Measurements from ENCODE around the gene SH3PXD2B.

DNA sequence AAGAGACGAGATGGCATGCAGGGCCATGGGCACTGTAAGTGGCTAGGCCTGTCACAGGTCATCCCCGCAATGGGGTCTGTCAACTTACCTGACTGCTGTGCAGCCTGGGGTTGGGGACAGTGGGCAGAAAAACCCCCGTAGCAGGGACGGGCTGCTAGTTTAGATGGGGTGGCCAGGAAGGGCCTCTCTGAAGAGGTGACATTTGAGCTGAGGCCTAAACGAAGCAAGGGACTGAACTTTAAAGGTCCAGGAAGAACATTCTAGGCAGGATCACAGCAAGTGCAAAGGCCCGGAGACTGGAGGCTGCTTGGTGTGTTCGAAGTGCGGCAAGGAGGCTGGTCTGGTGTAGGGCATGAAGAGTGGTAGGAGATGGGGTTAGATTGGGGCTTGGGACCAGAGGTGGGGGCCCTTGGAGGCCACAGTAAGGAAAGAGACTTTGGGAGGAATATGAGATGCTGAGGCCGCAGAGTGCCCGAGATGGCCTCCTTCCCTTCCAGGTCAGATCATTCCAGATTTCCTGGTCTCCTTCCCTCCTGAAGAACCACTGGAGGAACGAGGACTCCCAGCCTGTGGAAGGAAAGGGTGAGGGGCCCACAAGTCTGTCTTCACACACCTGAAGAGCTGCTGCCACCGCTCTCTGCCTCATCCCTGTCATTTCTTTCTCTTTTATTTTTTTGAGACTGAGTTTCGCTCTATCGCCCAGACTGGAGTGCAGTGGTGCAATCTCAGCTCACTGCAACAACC is 37.9 kb upstream of the SH3PXD2B start:
- TF ChIP-seq, protein P1, sequence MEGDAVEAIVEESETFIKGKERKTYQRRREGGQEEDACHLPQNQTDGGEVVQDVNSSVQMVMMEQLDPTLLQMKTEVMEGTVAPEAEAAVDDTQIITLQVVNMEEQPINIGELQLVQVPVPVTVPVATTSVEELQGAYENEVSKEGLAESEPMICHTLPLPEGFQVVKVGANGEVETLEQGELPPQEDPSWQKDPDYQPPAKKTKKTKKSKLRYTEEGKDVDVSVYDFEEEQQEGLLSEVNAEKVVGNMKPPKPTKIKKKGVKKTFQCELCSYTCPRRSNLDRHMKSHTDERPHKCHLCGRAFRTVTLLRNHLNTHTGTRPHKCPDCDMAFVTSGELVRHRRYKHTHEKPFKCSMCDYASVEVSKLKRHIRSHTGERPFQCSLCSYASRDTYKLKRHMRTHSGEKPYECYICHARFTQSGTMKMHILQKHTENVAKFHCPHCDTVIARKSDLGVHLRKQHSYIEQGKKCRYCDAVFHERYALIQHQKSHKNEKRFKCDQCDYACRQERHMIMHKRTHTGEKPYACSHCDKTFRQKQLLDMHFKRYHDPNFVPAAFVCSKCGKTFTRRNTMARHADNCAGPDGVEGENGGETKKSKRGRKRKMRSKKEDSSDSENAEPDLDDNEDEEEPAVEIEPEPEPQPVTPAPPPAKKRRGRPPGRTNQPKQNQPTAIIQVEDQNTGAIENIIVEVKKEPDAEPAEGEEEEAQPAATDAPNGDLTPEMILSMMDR (IDR thresholded peaks at IDR 0.05) = no peak
- TF ChIP-seq, protein P2, sequence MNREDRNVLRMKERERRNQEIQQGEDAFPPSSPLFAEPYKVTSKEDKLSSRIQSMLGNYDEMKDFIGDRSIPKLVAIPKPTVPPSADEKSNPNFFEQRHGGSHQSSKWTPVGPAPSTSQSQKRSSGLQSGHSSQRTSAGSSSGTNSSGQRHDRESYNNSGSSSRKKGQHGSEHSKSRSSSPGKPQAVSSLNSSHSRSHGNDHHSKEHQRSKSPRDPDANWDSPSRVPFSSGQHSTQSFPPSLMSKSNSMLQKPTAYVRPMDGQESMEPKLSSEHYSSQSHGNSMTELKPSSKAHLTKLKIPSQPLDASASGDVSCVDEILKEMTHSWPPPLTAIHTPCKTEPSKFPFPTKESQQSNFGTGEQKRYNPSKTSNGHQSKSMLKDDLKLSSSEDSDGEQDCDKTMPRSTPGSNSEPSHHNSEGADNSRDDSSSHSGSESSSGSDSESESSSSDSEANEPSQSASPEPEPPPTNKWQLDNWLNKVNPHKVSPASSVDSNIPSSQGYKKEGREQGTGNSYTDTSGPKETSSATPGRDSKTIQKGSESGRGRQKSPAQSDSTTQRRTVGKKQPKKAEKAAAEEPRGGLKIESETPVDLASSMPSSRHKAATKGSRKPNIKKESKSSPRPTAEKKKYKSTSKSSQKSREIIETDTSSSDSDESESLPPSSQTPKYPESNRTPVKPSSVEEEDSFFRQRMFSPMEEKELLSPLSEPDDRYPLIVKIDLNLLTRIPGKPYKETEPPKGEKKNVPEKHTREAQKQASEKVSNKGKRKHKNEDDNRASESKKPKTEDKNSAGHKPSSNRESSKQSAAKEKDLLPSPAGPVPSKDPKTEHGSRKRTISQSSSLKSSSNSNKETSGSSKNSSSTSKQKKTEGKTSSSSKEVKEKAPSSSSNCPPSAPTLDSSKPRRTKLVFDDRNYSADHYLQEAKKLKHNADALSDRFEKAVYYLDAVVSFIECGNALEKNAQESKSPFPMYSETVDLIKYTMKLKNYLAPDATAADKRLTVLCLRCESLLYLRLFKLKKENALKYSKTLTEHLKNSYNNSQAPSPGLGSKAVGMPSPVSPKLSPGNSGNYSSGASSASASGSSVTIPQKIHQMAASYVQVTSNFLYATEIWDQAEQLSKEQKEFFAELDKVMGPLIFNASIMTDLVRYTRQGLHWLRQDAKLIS (CRISPR knock-in tag; IDR thresholded peaks at IDR 0.05; ENCODE audit: borderline replicate concordance) = no peak
- TF ChIP-seq, protein P3, sequence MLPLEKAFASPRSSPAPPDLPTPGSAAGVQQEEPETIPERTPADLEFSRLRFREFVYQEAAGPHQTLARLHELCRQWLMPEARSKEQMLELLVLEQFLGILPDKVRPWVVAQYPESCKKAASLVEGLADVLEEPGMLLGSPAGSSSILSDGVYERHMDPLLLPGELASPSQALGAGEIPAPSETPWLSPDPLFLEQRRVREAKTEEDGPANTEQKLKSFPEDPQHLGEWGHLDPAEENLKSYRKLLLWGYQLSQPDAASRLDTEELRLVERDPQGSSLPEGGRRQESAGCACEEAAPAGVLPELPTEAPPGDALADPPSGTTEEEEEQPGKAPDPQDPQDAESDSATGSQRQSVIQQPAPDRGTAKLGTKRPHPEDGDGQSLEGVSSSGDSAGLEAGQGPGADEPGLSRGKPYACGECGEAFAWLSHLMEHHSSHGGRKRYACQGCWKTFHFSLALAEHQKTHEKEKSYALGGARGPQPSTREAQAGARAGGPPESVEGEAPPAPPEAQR (CRISPR knock-in tag; IDR thresholded peaks at IDR 0.05) = no peak
- TF ChIP-seq SP1 (CRISPR knock-in tag; conservative IDR thresholded peaks at IDR 0.05) (no peak), CREB1 (CRISPR knock-in tag; IDR thresholded peaks at IDR 0.05) (no peak), SMAD4 (CRISPR knock-in tag; IDR thresholded peaks at IDR 0.05) (no peak), TP53 (CRISPR knock-in tag; IDR thresholded peaks at IDR 0.05) (no peak), ZNF671 (CRISPR knock-in tag; IDR thresholded peaks at IDR 0.05) (no peak), NR2C2 (CRISPR knock-in tag; IDR thresholded peaks at IDR 0.05) (no peak)
- TF ChIP-seq, protein P4, sequence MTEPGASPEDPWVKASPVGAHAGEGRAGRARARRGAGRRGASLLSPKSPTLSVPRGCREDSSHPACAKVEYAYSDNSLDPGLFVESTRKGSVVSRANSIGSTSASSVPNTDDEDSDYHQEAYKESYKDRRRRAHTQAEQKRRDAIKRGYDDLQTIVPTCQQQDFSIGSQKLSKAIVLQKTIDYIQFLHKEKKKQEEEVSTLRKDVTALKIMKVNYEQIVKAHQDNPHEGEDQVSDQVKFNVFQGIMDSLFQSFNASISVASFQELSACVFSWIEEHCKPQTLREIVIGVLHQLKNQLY (CRISPR knock-in tag; IDR thresholded peaks at IDR 0.05) = no peak
- TF ChIP-seq, protein P5, sequence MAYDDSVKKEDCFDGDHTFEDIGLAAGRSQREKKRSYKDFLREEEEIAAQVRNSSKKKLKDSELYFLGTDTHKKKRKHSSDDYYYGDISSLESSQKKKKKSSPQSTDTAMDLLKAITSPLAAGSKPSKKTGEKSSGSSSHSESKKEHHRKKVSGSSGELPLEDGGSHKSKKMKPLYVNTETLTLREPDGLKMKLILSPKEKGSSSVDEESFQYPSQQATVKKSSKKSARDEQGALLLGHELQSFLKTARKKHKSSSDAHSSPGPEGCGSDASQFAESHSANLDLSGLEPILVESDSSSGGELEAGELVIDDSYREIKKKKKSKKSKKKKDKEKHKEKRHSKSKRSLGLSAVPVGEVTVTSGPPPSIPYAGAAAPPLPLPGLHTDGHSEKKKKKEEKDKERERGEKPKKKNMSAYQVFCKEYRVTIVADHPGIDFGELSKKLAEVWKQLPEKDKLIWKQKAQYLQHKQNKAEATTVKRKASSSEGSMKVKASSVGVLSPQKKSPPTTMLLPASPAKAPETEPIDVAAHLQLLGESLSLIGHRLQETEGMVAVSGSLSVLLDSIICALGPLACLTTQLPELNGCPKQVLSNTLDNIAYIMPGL (CRISPR knock-in tag; IDR thresholded peaks at IDR 0.05) = no peak
- TF ChIP-seq, protein P6, sequence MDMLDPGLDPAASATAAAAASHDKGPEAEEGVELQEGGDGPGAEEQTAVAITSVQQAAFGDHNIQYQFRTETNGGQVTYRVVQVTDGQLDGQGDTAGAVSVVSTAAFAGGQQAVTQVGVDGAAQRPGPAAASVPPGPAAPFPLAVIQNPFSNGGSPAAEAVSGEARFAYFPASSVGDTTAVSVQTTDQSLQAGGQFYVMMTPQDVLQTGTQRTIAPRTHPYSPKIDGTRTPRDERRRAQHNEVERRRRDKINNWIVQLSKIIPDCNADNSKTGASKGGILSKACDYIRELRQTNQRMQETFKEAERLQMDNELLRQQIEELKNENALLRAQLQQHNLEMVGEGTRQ (CRISPR knock-in tag; IDR thresholded peaks at IDR 0.05) = no peak
